C4-2B (cell line): ENCODE results near the gene MEIS2.

Source experiments
- H3K27ac ChIP-seq: fragments of 450-650 bp; 2 replicates; pipeline ENCODE4 v1.5.1; 2017
- ZFX ChIP-seq: fragments of 450-650 bp; IDR thresholded peaks from 2 replicates; pipeline ENCODE4 v1.6.1; 2017
- TF ChIP-seq, protein P1 (sequence below): fragments of 450-650 bp; conservative IDR thresholded peaks from 2 replicates; pipeline ENCODE4 v1.5.1; 2017; ENCODE audit warnings: mild to moderate bottlenecking

The MEIS2 gene

DNA sequence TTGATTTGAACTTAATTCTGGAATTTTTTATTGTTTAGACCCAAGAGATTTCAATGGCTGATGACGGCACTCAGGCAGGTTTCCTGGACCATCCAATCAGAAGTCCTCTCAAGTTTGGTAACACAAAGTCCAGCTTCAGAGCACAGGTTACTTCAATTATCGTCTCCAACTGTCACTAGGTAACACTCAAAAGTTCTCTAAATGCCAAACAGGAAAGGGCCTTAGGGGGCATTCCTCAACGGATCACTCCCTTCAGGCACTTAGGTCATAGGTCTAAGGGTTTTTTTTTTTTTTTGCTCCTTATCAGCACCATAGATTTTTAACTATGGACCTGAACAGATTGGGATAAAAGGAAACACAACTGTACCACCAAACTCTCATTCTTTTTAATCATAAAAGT is 85.8 kb downstream of the MEIS2 start:
- H3K27ac ChIP-seq: no peak overlapping the region
- TF ChIP-seq, protein P1, sequence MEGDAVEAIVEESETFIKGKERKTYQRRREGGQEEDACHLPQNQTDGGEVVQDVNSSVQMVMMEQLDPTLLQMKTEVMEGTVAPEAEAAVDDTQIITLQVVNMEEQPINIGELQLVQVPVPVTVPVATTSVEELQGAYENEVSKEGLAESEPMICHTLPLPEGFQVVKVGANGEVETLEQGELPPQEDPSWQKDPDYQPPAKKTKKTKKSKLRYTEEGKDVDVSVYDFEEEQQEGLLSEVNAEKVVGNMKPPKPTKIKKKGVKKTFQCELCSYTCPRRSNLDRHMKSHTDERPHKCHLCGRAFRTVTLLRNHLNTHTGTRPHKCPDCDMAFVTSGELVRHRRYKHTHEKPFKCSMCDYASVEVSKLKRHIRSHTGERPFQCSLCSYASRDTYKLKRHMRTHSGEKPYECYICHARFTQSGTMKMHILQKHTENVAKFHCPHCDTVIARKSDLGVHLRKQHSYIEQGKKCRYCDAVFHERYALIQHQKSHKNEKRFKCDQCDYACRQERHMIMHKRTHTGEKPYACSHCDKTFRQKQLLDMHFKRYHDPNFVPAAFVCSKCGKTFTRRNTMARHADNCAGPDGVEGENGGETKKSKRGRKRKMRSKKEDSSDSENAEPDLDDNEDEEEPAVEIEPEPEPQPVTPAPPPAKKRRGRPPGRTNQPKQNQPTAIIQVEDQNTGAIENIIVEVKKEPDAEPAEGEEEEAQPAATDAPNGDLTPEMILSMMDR: no peak
- TF ChIP-seq ZFX: no peak

DNA sequence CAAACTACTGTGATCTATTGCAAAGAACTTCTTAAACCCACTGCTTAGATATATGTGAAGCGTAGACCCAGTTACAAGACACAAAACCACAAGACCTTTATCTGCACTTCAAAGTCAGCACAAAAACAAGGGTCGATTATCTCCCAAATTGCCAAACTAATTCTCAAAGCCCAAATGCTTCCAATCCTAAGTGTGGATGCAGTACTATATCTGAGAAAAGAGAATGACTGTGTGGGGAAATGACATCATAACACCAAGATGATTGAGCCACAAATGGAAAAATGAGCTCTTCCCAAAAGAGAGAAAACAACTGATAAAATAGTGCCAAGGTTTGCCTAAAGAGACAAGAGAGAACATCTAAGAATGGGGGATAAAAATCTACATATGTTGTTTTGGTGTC is 86.2 kb downstream of the MEIS2 start:
- H3K27ac ChIP-seq: no peak overlapping the region
- TF ChIP-seq, protein P1: no peak
- no peak for TF ChIP-seq ZFX

DNA sequence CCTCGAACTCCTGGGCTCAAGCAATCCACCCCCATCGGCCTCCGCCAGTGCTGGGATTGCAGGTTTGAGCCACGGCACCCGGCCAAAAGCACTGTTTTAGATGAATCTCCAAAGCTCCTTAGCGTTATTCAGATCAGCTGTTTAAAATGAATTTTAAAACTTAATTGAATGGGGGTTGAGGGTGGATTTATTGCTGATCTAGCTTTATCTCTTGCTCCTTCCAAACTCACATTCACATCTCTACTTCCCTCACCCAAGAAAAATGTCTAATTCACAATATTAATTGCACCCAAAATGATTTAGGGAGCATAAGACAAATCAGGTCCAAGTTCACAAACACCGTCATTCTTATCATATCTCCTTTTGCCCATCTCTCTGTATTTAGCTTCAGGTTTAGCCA is 89.8 kb downstream of the MEIS2 start:
- no peak for TF ChIP-seq ZFX
- TF ChIP-seq, protein P1: no peak
- no peak overlapping the region for H3K27ac ChIP-seq

DNA sequence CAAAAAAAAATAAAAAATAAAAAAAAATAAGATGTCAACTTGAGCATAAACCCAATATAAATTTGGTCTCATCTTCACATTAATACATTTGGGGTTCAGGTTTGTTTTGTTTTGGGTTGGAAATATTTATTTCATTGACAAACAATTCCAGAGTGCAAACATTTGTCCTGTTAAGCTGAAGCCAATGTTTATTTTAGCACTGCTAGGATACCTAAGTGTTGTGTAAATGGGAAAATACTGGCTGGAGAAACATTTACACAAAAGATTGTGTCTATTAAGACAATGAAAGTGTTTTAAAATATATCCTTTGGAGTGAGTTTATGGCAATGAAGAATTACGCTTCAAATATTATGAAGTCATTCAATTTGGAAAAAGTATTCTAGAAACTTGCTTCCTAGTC is 91.1 kb downstream of the MEIS2 start:
- TF ChIP-seq, protein P1: no peak
- no peak for TF ChIP-seq ZFX

DNA sequence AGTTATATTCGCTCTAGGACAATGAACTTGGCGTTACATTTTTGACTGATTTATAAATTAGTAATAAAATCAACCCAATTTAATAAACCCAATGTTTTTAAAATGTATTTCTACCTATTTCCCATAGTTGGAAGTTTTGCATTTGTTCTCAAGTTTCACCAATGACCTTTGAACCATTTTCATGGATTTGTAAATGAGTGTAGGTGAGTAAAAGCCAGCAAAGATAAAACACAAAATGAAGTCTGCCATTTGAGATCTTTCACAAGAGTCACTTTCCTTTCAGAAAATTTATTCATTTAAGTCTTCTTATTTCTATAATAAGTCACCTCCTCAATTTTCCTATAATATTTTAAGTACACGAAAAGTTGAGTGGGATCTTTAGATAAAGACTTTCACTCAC is 92.1 kb downstream of the MEIS2 start:
- no peak overlapping the region for H3K27ac ChIP-seq
- no peak for TF ChIP-seq ZFX
- TF ChIP-seq, protein P1: no peak

More for the DNA sequence above, 91.1 kb downstream of the MEIS2 start:
- no peak overlapping the region for H3K27ac ChIP-seq

DNA sequence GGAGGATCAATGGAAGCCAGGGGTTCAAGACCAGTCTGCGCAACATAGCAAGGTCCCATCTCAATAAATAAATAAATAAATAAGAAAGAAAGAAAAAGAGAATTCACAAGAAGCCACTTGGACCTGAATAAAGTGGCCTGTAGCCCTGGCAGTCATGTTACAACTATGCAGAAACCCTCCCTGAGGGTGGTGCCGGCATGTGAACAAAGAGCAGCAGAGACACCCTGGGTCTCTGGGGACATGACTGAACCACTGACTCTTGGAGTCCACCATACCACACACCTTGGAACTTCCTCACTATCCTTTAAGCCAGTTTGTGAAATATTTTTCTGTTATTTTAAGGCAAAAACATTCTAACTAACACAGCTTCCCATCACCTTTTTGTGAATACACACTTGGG is 93.0 kb downstream of the MEIS2 start:
- TF ChIP-seq, protein P1: no peak
- no peak for TF ChIP-seq ZFX
- no peak overlapping the region for H3K27ac ChIP-seq

DNA sequence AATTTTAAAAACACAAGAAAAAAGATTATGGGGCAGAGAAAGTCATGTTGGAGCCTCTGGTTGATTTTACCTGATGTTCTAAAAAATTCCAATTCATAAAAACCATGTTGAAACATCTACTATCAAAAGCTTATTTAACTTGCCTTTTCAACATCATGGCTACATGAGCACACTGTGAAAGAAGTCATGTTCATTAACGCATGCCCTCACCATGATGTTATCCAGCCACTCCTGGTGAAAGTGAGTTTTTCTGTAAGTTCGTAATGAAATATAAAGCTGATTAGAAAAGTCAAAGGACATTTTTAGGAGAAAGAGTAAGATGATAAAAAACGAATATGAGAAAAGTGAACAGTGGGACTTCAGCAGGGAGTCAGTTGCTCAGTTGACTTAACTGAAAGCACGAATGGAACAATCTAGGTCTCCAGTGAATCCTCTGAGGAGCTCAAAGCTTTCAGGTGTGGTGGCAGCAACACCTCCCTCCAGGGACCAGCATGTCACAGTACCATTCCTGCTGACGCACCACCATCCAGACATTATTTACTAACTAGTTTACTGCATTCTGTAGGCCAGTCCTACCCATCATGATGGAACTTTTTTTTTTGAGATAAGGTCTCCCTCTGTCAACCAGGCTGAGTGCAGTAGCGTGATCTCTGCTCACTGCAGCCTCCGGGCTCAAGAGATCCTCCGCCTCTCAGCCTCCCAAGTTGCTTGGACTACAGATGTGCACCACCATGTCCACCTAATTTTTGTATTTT is 95.2 kb downstream of the MEIS2 start:
- TF ChIP-seq ZFX: no peak
- TF ChIP-seq, protein P1: no peak
- no peak overlapping the region for H3K27ac ChIP-seq
